IPS DF 6.9 (cell line): ENCODE results near the gene FOLR3.
"Not testable (repeated sequence)": the region's sequence is repeated elsewhere in the genome, so short reads cannot be mapped to it uniquely, and the experiment has no call there.

ENCODE experiments used
- DNase-seq: peaks from one replicate; pipeline ENCODE4 v3.0.0-alpha.2; 2013; ENCODE audit warnings: low read depth, low spot score
- H3K27ac ChIP-seq: one replicate; pipeline ENCODE4 v1.5.1; 2013; ENCODE audit warnings: low read length, control low read depth
- H3K27me3 ChIP-seq: 2 replicates; pipeline ENCODE4 v1.6.1; 2013; ENCODE audit warnings: mild to moderate bottlenecking, low read length; ENCODE audit not compliant: control insufficient read depth, insufficient read depth
- H3K36me3 ChIP-seq: 2 replicates; pipeline ENCODE4 v1.6.1; 2013; ENCODE audit warnings: low read length; ENCODE audit not compliant: control insufficient read depth, insufficient read depth
- H3K4me1 ChIP-seq: 2 replicates; pipeline ENCODE4 v1.6.1; 2013; ENCODE audit warnings: low read length; ENCODE audit not compliant: control insufficient read depth, insufficient read depth
- H3K4me3 ChIP-seq: 2 replicates; pipeline ENCODE4 v1.5.1; 2013; ENCODE audit warnings: mild to moderate bottlenecking, low read length
- H3K9me3 ChIP-seq: 2 replicates; pipeline ENCODE4 v1.6.1; 2013; ENCODE audit warnings: low read length, inconsistent platforms; ENCODE audit not compliant: control insufficient read depth, insufficient read depth
- WGBS: extraction: QIAGEN DNeasy Blood & Tissue Kit; methylation state at CpG from one replicate; pipeline ENCODE4 v1.1.7; 2013; ENCODE audit warnings: mixed read lengths, missing lambda C conversion rate; ENCODE audit not compliant: insufficient read length, insufficient coverage; 5-methylcytosine and 5-hydroxymethylcytosine counted together

FOLR3 gene

DNA sequence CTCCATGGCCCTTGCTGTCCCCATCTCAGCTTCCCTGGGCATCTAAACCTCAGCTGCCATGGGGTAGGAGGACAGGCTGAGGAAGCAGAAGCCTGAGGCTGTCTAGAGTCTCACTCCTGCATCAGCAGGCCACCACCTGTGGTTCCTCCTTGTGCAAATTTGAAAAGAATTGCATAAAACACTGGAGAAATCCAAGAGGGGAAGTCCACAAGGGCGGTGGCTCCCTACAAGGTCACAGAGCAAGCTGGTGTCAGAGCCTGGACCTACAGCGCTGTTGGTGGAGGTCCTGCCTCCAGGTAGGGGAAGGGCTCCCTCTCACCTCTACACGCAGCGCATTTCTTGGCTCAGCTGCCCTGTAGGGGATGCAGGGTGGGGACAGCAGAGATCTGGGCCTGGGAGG is at the start of gene FOLR3:
TSS of gene FOLR3 (plus strand) at position 253 of the 400 bp plus-strand sequence. CDS start 228 bp downstream, outside the sequence.
- no CpG with 5 or more reads among the region's 4 CpGs for WGBS
- DNase-seq, H3K4me3 ChIP-seq, H3K27ac ChIP-seq, H3K4me1 ChIP-seq, H3K9me3 ChIP-seq, H3K27me3 ChIP-seq, H3K36me3 ChIP-seq: not testable (repeated sequence)

DNA sequence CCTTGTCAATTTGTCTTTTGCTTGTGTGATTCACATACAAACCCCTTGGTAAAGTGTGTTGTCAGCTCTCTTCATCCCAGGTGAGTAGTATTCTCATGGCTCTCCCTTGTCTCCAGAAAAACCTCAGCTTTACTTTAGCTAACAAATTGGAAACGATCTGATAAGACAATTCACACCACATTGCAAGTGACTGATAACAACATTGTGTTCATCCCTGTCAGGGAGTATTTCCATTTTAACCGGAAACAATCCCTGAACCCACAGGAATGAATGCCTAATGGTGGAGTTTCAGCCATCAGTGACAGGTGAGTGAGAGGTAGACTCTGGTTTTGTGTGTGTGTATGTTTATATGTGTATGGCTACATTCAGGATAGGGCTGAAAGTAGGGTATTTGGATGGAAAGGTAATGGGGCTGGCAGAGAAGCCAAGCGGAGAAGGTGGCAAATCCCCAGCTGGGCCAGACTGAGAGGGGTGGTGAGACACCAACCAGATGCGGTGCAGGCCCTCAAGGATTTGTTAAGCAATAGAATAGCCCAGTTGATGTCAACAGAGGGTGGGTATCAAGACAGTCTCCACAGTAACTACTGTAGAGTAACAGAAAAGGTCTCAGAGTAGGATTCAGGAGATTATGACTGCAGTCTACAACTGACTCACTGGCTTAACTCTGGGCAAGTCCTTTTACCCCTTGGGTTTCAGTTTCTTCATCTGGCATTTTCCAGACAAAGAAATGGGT is 47.3 kb upstream of the FOLR3 start:
- DNase-seq: no peak
- Histone ChIP-seq H3K27me3 (no peaks in the 10 kb centered on the region), H3K4me1 (no peaks in the 10 kb centered on the region), H3K36me3 (no peaks in the 10 kb centered on the region), H3K4me3 (no peak overlapping the region), H3K9me3 (no peaks in the 10 kb centered on the region), H3K27ac (no peak overlapping the region)
- no CpG with 5 or more reads among the region's 4 CpGs for WGBS

DNA sequence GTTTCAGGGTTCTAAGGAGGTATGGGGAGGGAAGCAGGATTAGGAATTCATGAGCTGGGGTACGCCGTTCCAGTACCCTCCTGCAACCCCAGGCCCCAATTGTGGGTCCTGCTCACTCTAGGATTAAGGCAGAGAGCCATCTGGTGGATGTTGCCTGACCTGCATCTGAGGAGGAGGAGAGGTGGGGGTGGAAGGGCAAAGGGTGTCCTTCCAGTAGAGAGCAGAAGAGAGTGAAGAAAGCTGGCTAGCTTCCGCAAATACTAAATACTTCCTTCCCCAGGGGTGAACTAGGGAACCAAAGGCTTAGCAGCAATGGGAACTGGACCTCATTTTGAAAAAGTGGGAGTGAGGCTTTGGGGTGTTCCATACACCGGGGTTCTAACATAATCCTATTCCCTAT is 44.2 kb upstream of the FOLR3 start:
- no peaks in the 10 kb centered on the region for H3K9me3 ChIP-seq
- no CpG with 5 or more reads among the region's 4 CpGs for WGBS
- DNase-seq: no peak
- no peaks in the 10 kb centered on the region for H3K4me1 ChIP-seq
- 0 out of 2 replicates have a peak, but pooled peaks cover 2% of the 10 kb centered on the region for H3K36me3 ChIP-seq
- no peak overlapping the region for H3K4me3 ChIP-seq
- H3K27me3 ChIP-seq: no peaks in the 10 kb centered on the region
- no peak overlapping the region for H3K27ac ChIP-seq

DNA sequence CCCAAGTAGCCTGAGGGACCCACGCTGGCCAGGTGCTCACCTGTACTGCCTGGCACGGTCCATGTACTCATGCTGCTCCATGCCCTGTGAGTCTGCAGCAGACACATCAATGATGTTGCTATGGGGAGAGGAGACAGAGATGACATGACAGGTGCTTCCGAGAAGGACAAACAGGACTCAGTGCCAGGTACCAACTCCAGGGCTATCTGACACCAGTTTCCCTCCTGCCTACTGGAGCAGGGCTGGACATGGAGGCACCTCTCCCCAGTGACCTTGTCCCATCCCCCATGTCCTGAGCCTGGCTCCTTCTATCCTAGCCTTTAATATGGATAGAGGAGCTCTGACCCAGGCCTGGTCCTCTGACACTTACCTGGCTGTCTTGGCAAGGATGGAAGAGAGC is 36.8 kb upstream of the FOLR3 start:
- DNase-seq: no peak
- Histone ChIP-seq H3K9me3 (no peaks in the 10 kb centered on the region), H3K4me1 (no peaks in the 10 kb centered on the region), H3K36me3 (peaks cover 19% of the 10 kb centered on the region), H3K4me3 (no peak overlapping the region), H3K27ac (no peak overlapping the region), H3K27me3 (no peaks in the 10 kb centered on the region)
- WGBS: no CpG with 5 or more reads among the region's 3 CpGs

DNA sequence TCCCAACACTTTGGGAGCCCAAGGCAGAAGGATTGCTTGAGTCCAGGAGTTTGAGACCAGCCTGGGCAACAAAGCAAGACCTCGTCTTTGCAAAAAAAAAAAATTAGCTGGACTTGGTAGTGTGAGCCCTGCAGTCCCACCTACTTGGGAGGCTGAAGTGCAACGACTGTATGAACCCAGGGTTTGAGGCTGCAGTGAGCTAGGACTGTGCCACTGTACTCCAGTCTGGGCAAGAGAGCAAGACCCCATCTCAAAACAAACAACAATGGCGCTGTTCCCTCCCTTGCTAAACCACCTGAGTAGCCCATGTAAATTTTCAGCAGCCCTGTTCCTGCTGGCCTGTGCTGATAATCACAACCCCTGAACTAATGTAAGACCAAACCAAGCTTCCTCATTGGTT is 35.5 kb upstream of the FOLR3 start:
- Histone ChIP-seq H3K27me3 (no peaks in the 10 kb centered on the region), H3K36me3 (peaks cover 19% of the 10 kb centered on the region), H3K4me3 (no peak overlapping the region), H3K9me3 (no peaks in the 10 kb centered on the region), H3K4me1 (no peaks in the 10 kb centered on the region), H3K27ac (no peak overlapping the region)
- no peak for DNase-seq
- no CpG with 5 or more reads among the region's 3 CpGs for WGBS

DNA sequence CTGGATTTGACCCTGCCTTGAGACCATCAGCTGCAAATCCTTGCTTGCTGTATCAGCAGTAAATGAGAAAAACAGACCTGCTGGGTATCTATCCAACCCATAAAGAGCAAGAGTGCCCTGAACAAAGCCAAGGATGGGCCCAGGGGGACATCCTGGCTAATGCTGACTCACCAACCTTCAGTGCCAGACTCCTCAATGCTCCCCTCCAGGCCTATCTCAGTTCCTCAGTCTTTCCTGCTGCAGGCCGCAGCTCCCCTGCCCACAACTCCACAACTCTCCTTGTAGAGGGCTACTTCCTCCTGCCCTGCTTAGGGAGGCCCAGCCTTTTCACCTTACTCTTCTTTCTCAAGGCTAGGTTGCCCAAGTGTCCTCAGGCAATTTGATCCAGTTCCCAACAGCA is 35.1 kb upstream of the FOLR3 start:
- DNase-seq: no peak
- WGBS: no CpG with 5 or more reads among the region's 1 CpG
- no peak overlapping the region for H3K27ac ChIP-seq
- no peaks in the 10 kb centered on the region for H3K4me1 ChIP-seq
- no peaks in the 10 kb centered on the region for H3K9me3 ChIP-seq
- no peaks in the 10 kb centered on the region for H3K27me3 ChIP-seq
- peaks cover 17% of the 10 kb centered on the region for H3K36me3 ChIP-seq
- H3K4me3 ChIP-seq: no peak overlapping the region

DNA sequence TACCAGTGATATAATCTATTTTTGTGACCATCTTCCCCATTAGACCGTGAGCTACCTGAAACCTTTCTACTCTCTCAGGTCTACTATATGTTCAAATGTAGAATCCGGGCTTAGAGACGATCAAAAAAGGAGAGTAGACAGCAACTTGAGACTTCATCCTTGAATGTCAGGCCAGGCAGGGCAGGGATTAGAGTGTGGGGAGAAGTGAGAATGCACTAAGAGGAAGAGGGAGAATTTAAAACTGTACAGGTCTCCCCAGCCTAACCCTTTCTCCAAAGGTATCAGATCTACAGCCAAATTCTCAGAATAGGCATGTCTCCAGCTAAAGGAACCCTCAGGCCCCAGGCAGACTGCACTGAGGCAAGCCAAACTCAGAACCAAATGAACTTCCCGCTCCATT is 33.4 kb upstream of the FOLR3 start:
- WGBS: no CpG with 5 or more reads among the region's 4 CpGs
- Histone ChIP-seq H3K27me3 (no peaks in the 10 kb centered on the region), H3K27ac (no peak overlapping the region), H3K4me3 (peak overlapping the region; percentile 74; the same call in 1 of the 2 replicates), H3K36me3 (peaks cover 17% of the 10 kb centered on the region), H3K4me1 (no peaks in the 10 kb centered on the region), H3K9me3 (no peaks in the 10 kb centered on the region)
- DNase-seq: no peak

DNA sequence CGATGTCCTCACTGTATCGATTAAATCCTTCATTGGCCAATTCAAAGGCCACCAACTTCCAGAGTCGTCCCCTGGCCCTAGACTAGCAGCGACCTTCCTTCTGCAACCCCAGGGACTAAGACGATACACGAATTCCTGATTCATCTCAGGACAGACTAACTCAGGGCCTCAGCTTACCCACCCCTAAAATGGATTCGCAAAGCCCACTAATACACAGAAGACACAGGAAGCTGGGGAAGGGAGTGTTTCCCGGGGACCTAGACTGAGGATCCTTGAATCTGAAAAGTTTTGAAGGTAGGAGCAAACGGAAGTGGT is 32.9 kb upstream of the FOLR3 start:
- H3K4me1 ChIP-seq: no peaks in the 10 kb centered on the region
- peak overlapping the region; percentile 74 for H3K4me3 ChIP-seq
- no peak for DNase-seq
- H3K27me3 ChIP-seq: no peaks in the 10 kb centered on the region
- no peak overlapping the region for H3K27ac ChIP-seq
- H3K9me3 ChIP-seq: no peaks in the 10 kb centered on the region
- H3K36me3 ChIP-seq: peaks cover 13% of the 10 kb centered on the region
- WGBS: no CpG with 5 or more reads among the region's 9 CpGs

DNA sequence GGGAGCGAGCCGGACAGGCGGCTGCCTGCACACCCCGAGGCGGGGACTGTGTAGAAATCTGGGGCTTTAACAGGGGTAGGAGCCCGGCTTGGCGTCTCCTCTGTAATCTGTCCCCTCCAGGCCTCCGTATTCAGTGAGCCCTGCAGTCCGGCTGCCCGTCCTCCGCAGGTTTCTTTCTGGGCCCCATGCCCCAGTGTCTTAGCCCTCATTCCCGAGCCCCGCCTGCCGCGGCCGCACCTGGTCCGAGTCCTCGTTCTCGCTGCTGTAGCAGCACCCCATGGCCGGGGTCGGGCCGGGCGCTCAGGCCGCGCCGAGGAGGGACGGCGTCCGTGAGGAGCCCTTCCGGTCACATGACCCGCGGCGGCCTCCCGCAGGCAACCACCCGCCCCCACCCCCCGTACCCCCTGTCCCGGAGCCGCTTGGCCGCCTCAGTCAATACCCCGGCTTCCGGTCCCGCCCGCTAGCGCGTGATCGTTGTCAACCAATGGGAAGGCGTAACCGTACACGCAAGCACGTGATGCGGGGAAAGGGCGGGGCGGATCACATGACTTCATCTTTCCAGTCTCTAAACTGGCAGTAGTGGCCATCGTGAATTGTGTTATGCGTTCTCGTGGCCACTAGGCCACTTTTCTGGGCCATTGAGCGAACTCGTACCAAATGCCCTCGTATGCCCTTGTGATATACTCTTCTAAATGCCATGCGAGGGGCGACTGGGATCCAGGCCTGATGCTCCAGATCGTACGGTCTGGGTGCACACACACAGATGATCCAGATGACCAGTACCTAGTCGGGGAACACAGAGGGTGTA is 32.4 kb upstream of the FOLR3 start, which contains the start of gene LAMTOR1:
TSS of gene LAMTOR1 (minus strand) at position 352 of the 808 bp plus-strand sequence. CDS start at position 279, 73 bp downstream.
- no peaks in the 10 kb centered on the region for H3K4me1 ChIP-seq
- peak within 1 kb of the TSS; percentile 74 for H3K4me3 ChIP-seq
- no CpG with 5 or more reads among the region's 64 CpGs for WGBS
- no peaks in the 10 kb centered on the region for H3K27me3 ChIP-seq
- DNase-seq: peak; percentile 98
- peaks cover 9% of the 10 kb centered on the region for H3K36me3 ChIP-seq
- H3K27ac ChIP-seq: no peak within 1 kb of the TSS
- no peaks in the 10 kb centered on the region for H3K9me3 ChIP-seq

DNA sequence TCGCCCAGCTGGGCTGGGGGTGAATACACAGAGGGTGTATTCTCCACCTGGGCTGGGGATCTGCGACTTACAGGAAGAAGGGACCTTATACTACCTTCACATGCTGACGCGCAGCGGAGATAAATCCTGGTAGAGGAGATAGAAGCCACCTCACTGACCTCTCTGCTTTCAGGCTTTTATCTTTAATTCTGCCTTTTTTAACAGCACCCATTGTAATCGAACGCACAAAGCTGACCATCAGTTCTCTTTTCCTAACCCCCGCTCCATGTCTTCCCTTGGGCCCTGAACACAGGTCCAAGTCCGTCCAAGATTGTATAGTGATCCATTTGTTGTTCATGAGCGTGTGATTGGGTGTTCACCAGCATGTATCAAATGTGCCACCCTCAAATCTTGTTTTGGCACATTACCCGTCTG is 31.8 kb upstream of the FOLR3 start:
- H3K36me3 ChIP-seq: peaks cover 3% of the 10 kb centered on the region
- WGBS: no CpG with 5 or more reads among the region's 11 CpGs

More for the DNA sequence above, 31.8 kb upstream of the FOLR3 start:
- H3K27ac ChIP-seq: no peak overlapping the region
- no peak for DNase-seq
- peak overlapping the region; percentile 16; the same call in 1 of the 2 replicates for H3K4me3 ChIP-seq
- H3K27me3 ChIP-seq: no peaks in the 10 kb centered on the region
- no peaks in the 10 kb centered on the region for H3K9me3 ChIP-seq
- H3K4me1 ChIP-seq: no peaks in the 10 kb centered on the region
